T-helper 9 cell (primary cell): Measurements from ENCODE around the gene RNASE13.
"Not testable (repeated sequence)": the region's sequence is repeated elsewhere in the genome, so short reads cannot be mapped to it uniquely, and the experiment has no call there.

Source experiments
- DNase-seq: peaks from one replicate; pipeline ENCODE4 v3.0.0-alpha.2; 2020

RNASE13 gene

DNA sequence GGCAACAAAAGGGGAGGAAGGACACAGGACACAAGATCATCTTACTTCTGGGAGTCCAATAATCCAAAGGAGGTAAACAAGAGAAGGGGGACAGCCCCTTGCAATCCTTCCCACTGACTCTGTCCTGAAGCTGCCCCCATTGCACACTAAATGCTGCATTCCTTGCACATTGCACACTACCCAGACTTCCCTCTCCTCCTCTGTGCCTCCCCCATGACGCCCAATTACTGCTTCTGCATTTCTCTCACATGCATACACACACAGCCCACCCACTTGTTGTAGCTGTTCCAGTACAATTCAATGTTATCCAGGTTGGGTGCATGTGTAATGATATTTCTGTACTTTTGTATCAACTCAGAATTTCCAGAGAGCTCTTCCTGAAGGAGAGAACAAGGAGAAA, 15.2 kb downstream of the RNASE13 start:
- DNase-seq, result no peak

DNA sequence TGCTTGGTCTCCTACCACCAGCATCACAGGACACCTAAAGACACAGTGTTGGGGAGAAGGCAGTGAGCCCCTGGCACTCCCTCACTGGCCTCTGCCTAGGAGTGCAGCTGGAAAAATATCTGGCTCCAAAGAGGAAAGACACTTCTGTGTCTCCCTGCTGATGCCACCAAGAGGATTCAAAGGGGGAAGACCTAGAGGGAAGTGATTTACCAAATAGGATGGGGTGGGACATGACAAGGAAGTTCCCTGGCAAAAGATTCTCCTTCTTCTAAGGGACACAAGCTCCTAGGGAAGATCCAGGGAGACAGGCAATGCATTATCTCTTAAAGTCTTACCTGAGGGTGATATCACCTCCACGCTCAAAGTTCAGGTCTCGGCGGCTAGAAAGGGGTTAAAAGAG, 15.8 kb downstream of the RNASE13 start:
- DNase-seq, result no peak

GRCh38 chr14:21018286-21018685, 16.3 kb downstream of the RNASE13 start:
- DNase-seq, result no peak

GRCh38 chr14:21017528-21018245, 16.9 kb downstream of the RNASE13 start:
- DNase-seq, result no peak

GRCh38 chr14:21016413-21017190, 18.0 kb downstream of the RNASE13 start:
- no peak for DNase-seq

DNA sequence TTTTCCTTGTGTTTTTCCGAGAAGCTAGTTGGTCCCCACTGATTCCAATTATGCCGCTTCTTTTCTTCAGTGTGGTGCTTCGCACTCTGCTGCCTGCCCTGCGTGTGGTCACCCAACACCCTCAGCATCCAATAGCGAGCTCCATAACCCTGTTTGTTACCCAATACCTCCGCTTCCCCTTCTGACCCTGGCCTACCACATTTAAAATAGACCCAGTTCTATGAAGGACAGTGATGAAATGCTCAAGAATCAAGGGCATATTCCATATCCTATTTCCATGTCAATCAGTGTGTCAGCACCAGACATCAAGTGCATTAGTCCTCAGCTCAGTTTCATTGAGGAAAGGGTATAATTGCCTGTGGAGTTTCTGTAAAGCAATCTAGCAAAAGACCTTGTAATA, 19.3 kb downstream of the RNASE13 start:
- DNase-seq, result no peak

GRCh38 chr14:21014761-21015190, 19.8 kb downstream of the RNASE13 start:
- DNase-seq, result peak; percentile 87

- DNase-seq, result no peak
Observed at GRCh38 chr14:21011136-21011535, 23.5 kb downstream of the RNASE13 start.

DNA sequence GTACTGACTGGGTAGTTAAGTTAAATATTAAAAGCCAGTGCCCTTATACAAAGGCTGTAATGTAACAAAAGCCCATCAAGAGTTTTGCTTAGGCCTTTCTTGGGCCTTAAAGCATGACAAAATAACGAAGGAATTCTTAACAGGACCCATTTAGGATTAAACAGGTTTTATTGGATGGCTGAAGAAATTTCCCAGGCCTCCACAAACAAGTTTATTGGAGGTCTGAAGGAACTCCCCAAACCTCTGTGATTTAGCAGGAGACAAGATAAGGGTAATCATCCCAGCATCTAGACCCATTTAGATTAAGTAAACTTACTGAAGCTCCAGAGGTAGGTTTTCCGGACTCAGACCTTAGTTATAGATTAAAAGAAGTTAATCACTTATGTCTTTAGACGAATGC, 24.9 kb downstream of the RNASE13 start:
- DNase-seq, result not testable (repeated sequence)

GRCh38 chr14:21003788-21004346, 30.7 kb downstream of the RNASE13 start:
- no peak for DNase-seq

GRCh38 chr14:21001218-21001617, 33.4 kb downstream of the RNASE13 start:
- no peak for DNase-seq

GRCh38 chr14:20999591-20999990, 35.0 kb downstream of the RNASE13 start:
- no peak for DNase-seq

DNA sequence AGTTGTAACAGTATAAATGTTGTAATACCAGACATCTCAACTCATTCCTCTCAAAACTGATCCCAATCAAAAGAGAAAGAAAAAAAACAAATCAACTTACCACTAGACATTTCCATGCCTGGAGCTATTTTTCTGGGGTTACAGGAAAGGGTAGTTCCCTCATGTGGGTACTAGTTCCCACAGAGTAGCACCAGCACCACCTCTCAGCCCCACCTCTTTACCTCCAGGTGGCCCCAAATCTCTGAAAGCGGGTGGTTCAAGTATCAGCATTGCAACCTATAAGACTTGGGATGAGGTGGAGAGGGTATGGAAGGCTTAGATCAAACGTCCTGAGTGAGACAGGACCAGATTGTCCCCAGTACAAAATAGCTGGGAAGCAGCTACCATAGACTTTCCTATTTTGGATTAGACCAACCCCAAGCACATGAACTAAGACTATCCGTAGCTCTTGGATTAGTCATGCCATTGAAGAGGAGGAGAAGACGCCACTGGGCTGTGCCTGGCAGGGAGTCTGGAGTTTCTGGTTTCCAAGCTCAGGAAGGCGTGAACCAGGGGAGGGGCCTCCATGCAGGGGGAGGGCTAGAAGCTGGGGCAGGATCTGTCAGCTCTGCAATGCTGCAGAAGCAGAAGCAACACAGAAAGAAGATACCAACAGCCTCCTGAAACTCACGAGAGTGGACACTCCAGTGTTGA, 35.8 kb downstream of the RNASE13 start, which contains the start of gene SLC39A2:
TSS of gene SLC39A2 (plus strand) at position 620 of the 693 bp plus-strand sequence. CDS start 154 bp downstream, outside the sequence.
- no peak for DNase-seq

- DNase-seq, result no peak
Observed at GRCh38 chr14:20998139-20998538, 36.5 kb downstream of the RNASE13 start.

DNA sequence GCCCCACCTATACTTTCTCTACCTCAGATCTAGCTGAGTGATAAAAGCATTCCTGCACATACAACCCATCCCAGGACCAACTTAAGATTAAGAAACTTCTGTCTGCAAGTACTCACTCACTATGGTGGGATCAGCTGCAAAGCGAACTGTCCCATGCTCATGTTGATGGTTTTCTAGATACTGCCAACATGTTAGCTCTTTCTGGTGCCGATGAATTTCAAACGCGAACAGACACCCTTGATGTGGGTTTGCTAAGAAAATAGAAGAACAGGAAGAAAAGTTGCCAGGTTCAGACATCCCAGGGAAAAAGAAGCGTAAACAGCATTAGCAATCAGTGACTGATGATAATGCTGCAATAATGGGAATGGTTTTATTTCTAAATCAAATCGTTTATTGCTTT, 37.0 kb downstream of the RNASE13 start:
- DNase-seq, result no peak

DNA sequence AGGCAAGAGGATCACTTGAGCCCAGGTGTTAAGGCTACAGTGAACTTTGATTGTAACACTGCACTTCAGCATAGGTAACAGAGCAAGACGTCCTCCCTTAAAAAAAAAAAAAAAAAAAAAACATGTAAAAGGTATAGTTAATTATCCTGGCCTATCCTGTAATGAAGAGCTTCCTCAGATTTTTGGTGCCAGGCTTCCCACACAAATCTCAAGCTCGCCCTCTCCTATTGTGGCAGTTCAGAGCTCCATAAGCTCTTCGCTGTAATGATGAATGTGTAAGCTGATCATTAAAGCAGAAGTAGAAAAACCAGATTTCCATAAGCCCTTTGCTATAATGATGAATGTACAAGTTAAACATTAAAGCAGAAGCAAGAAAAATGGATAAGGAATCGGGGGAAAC, 37.5 kb downstream of the RNASE13 start:
- DNase-seq, result no peak

DNA sequence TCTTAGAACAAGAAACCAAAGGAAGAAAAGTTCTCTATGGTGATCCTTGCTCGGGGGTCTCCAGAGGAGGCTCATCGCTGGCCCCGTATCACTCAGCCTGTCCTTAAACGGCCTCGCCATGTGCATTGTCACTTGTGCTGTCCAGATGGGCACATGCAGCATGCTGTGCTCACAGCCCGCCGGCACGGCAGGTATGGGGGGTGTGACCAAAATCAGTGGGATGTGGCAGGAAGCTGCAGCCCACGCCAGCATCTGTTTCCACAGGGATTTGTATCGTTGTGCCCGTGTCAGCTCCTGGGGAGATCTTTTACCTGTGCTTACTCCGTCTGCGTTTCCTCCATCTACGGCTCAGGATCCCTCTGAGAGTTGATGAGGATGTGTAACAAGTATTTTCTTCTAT, 38.1 kb downstream of the RNASE13 start:
- no peak for DNase-seq

GRCh38 chr14:20989787-20990600, 44.6 kb downstream of the RNASE13 start, which contains the start of gene METTL17:
TSS of gene METTL17 (plus strand) at chr14:20989980. CDS start at chr14:20990003, 23 bp downstream.
- peak; percentile 73 for DNase-seq

- no peak for DNase-seq
Observed at GRCh38 chr14:20989471-20989786, 45.2 kb downstream of the RNASE13 start.

DNA sequence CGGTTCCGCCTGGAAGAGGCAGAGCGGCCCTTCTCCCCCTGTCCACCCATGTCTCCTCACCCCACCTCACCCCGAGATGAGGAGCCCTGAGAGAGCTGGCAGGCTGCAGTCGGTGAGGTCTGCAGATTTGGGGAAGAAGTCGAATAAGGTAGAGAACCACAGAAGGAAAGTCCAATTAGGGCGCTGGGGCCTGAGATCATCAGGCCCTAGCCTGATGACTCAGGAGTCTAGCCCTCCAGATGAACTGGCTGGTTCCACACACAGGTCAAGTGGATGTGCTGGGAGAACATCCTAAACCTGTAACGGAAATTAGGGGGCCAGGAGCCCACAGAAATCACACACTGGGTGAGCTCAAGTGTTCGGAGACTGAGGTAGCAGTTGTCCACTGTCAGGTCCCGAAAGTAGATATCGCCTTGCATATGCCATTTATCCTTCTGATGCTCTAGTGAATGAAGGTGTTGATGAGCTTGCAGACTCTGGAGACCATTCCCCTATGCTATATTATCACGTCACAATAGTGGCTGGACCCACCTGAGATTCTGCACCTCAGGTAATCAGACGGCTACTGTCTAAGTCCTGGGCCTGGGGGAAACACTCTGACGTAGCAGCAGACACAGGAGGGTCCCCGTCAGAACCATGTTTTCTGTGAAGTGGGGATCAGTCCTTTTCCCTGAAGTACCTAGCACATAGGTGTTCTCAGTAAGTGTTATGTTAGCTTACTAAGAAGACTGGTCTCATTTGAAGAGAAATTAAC, 45.7 kb downstream of the RNASE13 start:
- DNase-seq, result no peak

DNA sequence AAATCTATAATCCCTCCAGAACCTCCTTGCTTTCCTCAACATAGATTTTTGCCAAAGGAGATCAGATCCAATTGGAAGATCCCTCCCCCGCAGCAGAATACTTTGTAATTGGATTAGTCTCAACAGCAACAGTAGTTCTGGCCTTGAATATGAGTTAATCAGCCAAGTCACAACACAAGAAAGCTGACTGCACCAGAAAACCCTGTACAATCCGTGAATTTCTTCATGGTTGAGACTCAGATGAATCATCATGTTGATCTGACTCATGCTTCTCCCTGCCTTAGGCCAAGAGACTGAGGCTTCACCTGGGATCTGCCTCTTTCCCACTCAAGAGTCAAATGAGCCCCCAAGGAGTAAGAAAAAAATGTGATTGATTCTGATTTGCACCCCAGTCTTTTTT, 47.8 kb downstream of the RNASE13 start:
- DNase-seq, result no peak

- not testable (repeated sequence) for DNase-seq
Observed at GRCh38 chr14:20985650-20986049, 49.0 kb downstream of the RNASE13 start.
